ENCODE measurements around the gene INO80C.

The INO80C gene

DNA sequence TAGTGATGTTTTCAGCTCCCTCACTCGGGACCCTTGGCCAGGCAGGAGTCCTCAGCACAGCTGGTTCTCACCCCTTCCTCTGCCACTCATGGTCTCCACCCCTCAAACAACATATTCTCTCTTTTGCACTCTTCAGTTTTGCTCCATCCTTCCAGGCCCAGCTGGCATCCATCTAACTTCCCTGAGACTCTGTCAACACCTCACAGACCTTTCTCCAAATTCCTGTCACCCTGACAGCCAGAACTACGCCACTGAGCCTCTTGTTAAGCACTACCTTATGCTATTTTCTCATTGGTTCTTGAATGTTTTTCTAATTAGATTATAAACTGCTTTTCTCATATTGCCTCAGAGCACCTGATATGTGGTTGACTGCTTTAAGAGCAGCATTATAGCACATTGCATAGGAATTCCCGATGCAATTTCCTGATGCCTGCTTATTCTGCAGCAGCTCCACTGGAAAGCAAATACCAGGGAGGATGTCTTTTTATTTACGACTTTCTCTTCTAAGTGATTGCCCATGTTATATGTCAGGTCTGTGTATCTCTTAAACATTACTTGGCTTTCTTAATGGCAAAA is 12.4 kb upstream of the INO80C start:
- Histone ChIP-seq H3K9me3 (ENCODE audit: control insufficient read depth, insufficient read depth, low read length) (no peaks in the 10 kb centered on the region), H3K4me3 (ENCODE audit: low read depth, low read length) (no peak overlapping the region), H3K27me3 (ENCODE audit: control insufficient read depth, insufficient read depth, low read length) (no peaks in the 10 kb centered on the region), H3K4me1 (ENCODE audit: control insufficient read depth, insufficient read depth, low read length) (peaks cover 5% of the 10 kb centered on the region), H3K36me3 (ENCODE audit: control insufficient read depth, insufficient read depth, low read length) (no peaks in the 10 kb centered on the region), H3K9ac (ENCODE audit: low read depth, low read length) (no peak overlapping the region)

DNA sequence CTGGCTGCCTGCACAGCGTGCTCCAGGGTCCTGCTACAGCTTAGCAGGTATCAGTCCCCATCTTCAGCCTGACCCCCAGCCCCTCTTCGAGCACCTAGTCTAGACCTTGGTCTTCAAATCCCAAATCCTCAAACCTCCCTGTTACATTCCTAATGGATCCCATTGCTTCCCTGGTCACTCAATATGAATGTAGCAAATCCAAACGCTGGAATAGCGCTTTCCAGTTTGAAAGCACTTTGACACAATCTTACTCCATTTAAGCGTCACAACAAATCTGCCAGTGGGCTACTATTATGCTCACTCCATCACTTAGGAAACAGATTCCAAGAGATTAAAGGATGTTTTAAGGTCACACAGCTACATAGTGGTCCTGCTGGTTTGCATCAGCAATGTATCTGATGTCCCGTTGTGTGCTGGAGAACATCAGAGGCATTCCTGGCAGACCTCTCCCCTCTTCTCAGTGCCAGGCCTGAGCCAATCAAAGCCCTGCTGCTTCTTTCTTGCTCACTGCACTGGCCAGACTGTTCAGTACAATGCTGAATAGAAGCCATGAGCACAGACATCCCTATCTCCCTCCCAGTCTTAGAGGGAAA is 11.1 kb upstream of the INO80C start:
- H3K4me3 ChIP-seq (ENCODE audit: low read depth, low read length) = no peak overlapping the region
- no peaks in the 10 kb centered on the region for H3K36me3 ChIP-seq (ENCODE audit: control insufficient read depth, insufficient read depth, low read length)
- peaks cover 4% of the 10 kb centered on the region for H3K4me1 ChIP-seq (ENCODE audit: control insufficient read depth, insufficient read depth, low read length)

DNA sequence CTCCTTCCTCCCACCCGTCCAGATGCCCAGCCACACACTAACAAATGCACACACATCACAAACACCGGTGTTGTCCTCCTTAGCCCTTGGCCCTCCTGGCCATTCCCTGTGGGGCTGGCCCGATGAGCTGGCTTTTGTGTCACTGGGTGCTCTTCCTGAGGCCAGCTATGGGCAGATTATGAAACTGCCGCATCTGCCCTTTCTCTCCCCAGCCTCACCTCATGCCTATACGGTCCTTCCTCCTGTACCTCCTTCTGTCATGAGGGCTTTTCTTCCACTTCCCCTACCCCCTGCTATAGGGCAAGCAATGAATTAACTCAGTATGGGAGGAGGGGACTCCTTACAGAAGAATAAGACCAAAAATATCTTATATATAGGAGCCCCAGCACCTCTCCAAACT is 10.3 kb upstream of the INO80C start:
- no peaks in the 10 kb centered on the region for H3K4me1 ChIP-seq (ENCODE audit: control insufficient read depth, insufficient read depth, low read length)
- no peaks in the 10 kb centered on the region for H3K9me3 ChIP-seq (ENCODE audit: control insufficient read depth, insufficient read depth, low read length)
- H3K27me3 ChIP-seq (ENCODE audit: control insufficient read depth, insufficient read depth, low read length) = no peaks in the 10 kb centered on the region
- no peak overlapping the region for H3K9ac ChIP-seq (ENCODE audit: low read depth, low read length)
- H3K36me3 ChIP-seq (ENCODE audit: control insufficient read depth, insufficient read depth, low read length) = no peaks in the 10 kb centered on the region
- H3K4me3 ChIP-seq (ENCODE audit: low read depth, low read length) = no peak overlapping the region

More for the DNA sequence above, 11.1 kb upstream of the INO80C start:
- H3K9me3 ChIP-seq (ENCODE audit: control insufficient read depth, insufficient read depth, low read length) = no peaks in the 10 kb centered on the region
- H3K27me3 ChIP-seq (ENCODE audit: control insufficient read depth, insufficient read depth, low read length) = no peaks in the 10 kb centered on the region
- no peak overlapping the region for H3K9ac ChIP-seq (ENCODE audit: low read depth, low read length)

DNA sequence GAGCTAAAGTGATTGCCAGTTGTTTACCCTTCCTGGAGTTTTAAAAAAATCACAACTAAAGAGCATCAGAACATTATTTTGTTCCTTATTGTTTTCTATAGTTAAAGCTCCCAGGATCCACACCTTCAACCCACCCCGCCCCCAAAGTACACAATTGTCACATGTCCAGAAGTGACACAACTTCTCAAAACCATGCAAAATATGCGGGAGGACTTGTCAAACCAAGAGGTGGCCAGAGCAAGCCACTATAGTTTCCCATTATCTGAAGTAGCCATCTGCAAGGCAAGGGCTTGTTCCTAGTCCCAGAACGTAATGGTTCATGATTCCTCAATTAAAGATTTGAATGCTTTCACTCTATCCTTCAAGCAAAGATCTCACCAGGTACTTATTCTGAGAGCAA is 9.9 kb upstream of the INO80C start:
- no peak overlapping the region for H3K9ac ChIP-seq (ENCODE audit: low read depth, low read length)

DNA sequence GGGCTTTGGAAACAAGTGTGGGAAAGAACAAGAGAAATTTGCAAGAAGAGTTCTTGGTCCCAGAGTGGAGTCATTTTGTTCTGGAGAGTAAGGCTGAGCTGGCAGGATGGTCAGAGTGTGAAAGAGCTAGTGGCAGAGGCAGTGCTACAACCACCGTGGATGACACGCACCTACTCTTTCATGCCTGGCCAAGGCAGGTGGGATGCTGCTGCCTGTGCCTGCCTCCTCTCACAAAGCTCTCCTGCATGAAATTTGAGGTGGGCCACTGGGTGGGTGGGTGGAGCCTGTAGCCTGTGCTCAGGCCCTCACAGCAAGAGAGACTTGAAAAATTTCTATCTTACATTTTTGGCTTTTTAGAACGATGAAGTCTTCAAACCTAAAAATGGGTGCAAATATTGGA is 9.4 kb upstream of the INO80C start:
- Histone ChIP-seq H3K36me3 (ENCODE audit: control insufficient read depth, insufficient read depth, low read length) (no peaks in the 10 kb centered on the region), H3K4me3 (ENCODE audit: low read depth, low read length) (no peak overlapping the region), H3K27me3 (ENCODE audit: control insufficient read depth, insufficient read depth, low read length) (no peaks in the 10 kb centered on the region), H3K9me3 (ENCODE audit: control insufficient read depth, insufficient read depth, low read length) (no peaks in the 10 kb centered on the region), H3K4me1 (ENCODE audit: control insufficient read depth, insufficient read depth, low read length) (no peaks in the 10 kb centered on the region), H3K9ac (ENCODE audit: low read depth, low read length) (no peak overlapping the region)

More for the DNA sequence above, 9.9 kb upstream of the INO80C start:
- Histone ChIP-seq H3K27me3 (ENCODE audit: control insufficient read depth, insufficient read depth, low read length) (no peaks in the 10 kb centered on the region), H3K4me3 (ENCODE audit: low read depth, low read length) (no peak overlapping the region), H3K4me1 (ENCODE audit: control insufficient read depth, insufficient read depth, low read length) (no peaks in the 10 kb centered on the region), H3K36me3 (ENCODE audit: control insufficient read depth, insufficient read depth, low read length) (no peaks in the 10 kb centered on the region), H3K9me3 (ENCODE audit: control insufficient read depth, insufficient read depth, low read length) (no peaks in the 10 kb centered on the region)

DNA sequence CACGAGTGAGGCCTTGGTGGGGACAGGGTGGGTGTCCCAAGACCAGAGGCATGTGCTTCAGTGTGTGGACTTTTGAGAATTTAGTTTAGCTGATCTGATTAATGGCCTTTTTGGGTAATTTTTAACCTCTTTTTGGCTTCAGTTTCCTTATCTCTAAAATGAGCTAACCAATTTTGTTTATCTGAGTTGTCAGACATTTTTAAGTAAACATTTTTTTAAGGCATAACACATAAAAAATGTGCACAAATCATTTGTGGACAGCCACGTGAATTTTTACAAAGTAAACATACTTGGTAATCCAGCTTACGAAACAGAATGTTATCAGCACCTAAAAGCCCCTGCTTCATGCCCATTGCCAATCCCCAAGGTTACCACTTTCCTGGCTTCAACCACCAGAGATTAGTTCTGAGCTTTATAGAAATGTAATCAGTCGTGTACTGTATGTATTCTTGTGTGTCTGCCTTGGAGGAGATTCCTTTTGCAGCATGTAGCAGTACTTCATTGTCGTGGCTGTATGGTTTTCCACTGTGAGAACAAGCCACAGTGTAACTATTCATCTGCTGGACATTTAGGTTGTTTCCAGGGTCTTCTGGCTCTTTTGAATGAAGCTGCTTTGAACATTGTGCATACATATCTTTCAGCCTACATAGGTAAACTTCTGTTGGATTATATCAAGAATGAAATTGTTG is 8.4 kb upstream of the INO80C start:
- Histone ChIP-seq H3K4me3 (ENCODE audit: low read depth, low read length) (no peak overlapping the region), H3K9me3 (ENCODE audit: control insufficient read depth, insufficient read depth, low read length) (no peaks in the 10 kb centered on the region), H3K27me3 (ENCODE audit: control insufficient read depth, insufficient read depth, low read length) (no peaks in the 10 kb centered on the region), H3K9ac (ENCODE audit: low read depth, low read length) (no peak overlapping the region), H3K36me3 (ENCODE audit: control insufficient read depth, insufficient read depth, low read length) (no peaks in the 10 kb centered on the region), H3K4me1 (ENCODE audit: control insufficient read depth, insufficient read depth, low read length) (no peaks in the 10 kb centered on the region)

DNA sequence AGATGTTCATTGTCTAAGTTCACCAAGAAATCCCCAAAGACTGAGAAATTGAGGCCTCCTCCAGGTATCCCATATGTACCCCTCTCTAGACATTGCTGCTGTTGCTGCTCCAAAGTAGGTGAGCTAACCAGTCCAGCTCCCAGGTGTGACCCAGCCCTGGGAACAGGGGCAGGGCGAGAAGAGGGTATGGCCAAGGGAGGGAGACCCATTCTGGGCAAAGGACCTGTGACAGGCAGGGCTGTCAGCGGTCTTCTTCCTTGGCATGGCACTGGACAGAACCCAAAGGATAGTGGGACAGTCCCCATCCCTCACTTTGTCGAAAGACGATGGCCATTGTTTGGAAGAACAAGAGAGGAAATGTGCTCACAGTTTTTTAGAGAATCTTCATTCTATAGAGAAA is 7.2 kb upstream of the INO80C start:
- Histone ChIP-seq H3K4me1 (ENCODE audit: control insufficient read depth, insufficient read depth, low read length) (no peaks in the 10 kb centered on the region), H3K4me3 (ENCODE audit: low read depth, low read length) (no peak overlapping the region), H3K36me3 (ENCODE audit: control insufficient read depth, insufficient read depth, low read length) (no peaks in the 10 kb centered on the region), H3K27me3 (ENCODE audit: control insufficient read depth, insufficient read depth, low read length) (no peaks in the 10 kb centered on the region), H3K9ac (ENCODE audit: low read depth, low read length) (no peak overlapping the region), H3K9me3 (ENCODE audit: control insufficient read depth, insufficient read depth, low read length) (no peaks in the 10 kb centered on the region)

DNA sequence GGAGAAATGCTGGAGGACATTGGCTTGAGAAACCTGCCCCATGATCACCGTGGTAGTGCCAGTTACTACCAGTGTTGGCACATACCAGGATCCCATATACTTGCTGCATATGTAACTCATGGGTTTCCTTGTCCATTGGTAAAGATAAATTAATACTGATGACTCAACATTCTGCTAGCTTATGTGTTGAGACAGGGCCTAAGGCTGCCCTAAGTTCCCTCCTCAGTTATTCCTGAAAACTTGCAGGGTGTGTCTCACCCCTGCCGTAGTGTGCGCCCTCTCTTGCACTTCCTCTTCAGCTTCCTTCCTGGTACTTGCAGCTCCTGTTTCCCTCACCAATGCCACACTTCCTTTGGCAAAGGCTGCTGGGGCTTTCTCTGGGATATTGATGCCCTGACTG is 4.3 kb upstream of the INO80C start:
- Histone ChIP-seq H3K27me3 (ENCODE audit: control insufficient read depth, insufficient read depth, low read length) (no peaks in the 10 kb centered on the region), H3K36me3 (ENCODE audit: control insufficient read depth, insufficient read depth, low read length) (no peaks in the 10 kb centered on the region), H3K4me1 (ENCODE audit: control insufficient read depth, insufficient read depth, low read length) (no peaks in the 10 kb centered on the region), H3K9ac (ENCODE audit: low read depth, low read length) (no peak overlapping the region), H3K9me3 (ENCODE audit: control insufficient read depth, insufficient read depth, low read length) (no peaks in the 10 kb centered on the region), H3K4me3 (ENCODE audit: low read depth, low read length) (no peak overlapping the region)

DNA sequence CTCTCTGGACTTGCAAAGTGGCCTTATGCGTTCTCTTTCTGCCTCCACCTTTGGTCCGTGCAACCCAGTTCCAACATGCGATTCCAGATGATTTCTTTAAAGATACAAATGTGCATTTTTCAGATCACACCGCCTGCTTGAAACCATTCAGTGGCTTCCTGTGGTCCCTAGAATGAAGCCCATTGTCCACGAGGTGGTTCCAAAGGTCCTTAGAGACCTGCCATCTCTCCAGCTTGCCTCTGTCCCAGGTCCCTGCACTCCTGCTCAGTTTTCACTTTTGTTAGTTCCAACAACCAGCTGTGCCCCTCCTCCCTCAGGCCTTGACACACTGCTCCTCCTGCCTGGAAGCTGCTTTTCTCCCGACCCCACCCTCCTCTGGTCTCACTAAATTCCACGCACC is 3.6 kb upstream of the INO80C start:
- no peak overlapping the region for H3K9ac ChIP-seq (ENCODE audit: low read depth, low read length)

DNA sequence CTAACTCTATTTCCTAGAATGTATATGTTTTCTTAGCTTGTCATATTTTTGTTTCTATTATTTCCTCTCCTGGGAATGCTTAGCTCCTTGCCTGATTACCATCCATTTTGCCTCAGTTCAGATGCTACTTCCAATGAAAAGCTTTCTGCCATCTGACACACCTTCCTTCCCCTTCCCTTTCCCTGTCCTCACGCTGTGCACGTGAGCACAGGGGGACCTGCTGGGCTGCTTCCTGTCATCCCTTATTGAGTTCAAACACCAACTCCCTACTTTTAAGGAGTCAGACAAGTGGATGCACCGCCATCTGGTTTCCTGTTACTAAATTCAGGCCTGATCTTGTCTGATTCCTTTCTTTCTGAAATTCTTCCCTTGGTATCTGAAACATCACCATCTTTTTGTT is 2.4 kb upstream of the INO80C start:
- no peaks in the 10 kb centered on the region for H3K36me3 ChIP-seq (ENCODE audit: control insufficient read depth, insufficient read depth, low read length)
- no peak overlapping the region for H3K4me3 ChIP-seq (ENCODE audit: low read depth, low read length)
- no peak overlapping the region for H3K9ac ChIP-seq (ENCODE audit: low read depth, low read length)
- no peaks in the 10 kb centered on the region for H3K9me3 ChIP-seq (ENCODE audit: control insufficient read depth, insufficient read depth, low read length)
- H3K4me1 ChIP-seq (ENCODE audit: control insufficient read depth, insufficient read depth, low read length) = peaks cover 5% of the 10 kb centered on the region
- H3K27me3 ChIP-seq (ENCODE audit: control insufficient read depth, insufficient read depth, low read length) = no peaks in the 10 kb centered on the region

More for the DNA sequence above, 3.6 kb upstream of the INO80C start:
- Histone ChIP-seq H3K4me1 (ENCODE audit: control insufficient read depth, insufficient read depth, low read length) (peaks cover 1% of the 10 kb centered on the region), H3K27me3 (ENCODE audit: control insufficient read depth, insufficient read depth, low read length) (no peaks in the 10 kb centered on the region), H3K36me3 (ENCODE audit: control insufficient read depth, insufficient read depth, low read length) (no peaks in the 10 kb centered on the region), H3K4me3 (ENCODE audit: low read depth, low read length) (no peak overlapping the region), H3K9me3 (ENCODE audit: control insufficient read depth, insufficient read depth, low read length) (no peaks in the 10 kb centered on the region)

DNA sequence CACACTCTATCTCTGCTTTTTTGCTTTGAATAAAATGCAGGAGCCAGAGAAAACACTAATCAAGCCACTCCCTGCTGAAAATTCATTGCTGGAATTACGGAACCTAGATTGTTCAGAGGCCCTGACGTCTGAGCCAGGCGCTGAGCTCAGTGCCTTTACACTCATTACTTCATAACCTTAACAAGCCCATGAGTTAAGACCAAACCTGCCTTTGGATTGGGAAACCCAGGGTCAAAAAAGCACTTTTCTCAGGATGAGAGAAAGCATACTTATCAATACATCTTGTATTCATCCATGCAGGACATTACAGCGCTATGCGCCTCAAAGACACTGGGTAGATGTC is 762 bp downstream of the INO80C start:
- no peaks in the 10 kb centered on the region for H3K9me3 ChIP-seq (ENCODE audit: control insufficient read depth, insufficient read depth, low read length)
- H3K36me3 ChIP-seq (ENCODE audit: control insufficient read depth, insufficient read depth, low read length) = no peaks in the 10 kb centered on the region
- H3K27me3 ChIP-seq (ENCODE audit: control insufficient read depth, insufficient read depth, low read length) = no peaks in the 10 kb centered on the region
- H3K4me3 ChIP-seq (ENCODE audit: low read depth, low read length) = peak overlapping the region; percentile 82
- peak overlapping the region; percentile 85 for H3K9ac ChIP-seq (ENCODE audit: low read depth, low read length)
- H3K4me1 ChIP-seq (ENCODE audit: control insufficient read depth, insufficient read depth, low read length) = peaks cover 5% of the 10 kb centered on the region

All from iPS-15b (cell line).